Esophagus squamous epithelium (tissue), 5 donors: ENCODE measurements around the gene OR1F1. TPM values are rescaled to one million over a fixed set of nuclear protein-coding genes. Genes with fewer than 3 reads are reported as not detected.

Experiments used
- DNase-seq: peaks from one replicate; lab custom pipeline; 2025; lab: John Stamatoyannopoulos, UW
- H3K27ac ChIP-seq, 4 donors: fragments of 200-600 bp; sonication (generic); one replicate each; pipeline ENCODE4 v1.5.1; 2016 to 2019; ENCODE audit warnings: mild to moderate bottlenecking in 1 of 4
- H3K27me3 ChIP-seq, 4 donors: fragments of 200-600 bp; sonication (generic); 1 replicate in 3 of 4; 2 replicates in 1 of 4; pipeline versions ENCODE4 v1.5.1 to v1.6.0; 2017 to 2021; ENCODE audit warnings: antibody characterized with exemption in 1 of 4
- H3K36me3 ChIP-seq, 3 donors: fragments of 200-600 bp; sonication (generic); one replicate each; pipeline ENCODE4 v1.5.1; 2016 to 2019
- H3K4me1 ChIP-seq, 3 donors: fragments of 200-600 bp; sonication (generic); one replicate each; pipeline ENCODE4 v1.5.1; 2017 to 2019
- H3K4me3 ChIP-seq, 4 donors: fragments of 200-600 bp; sonication (generic); 1 replicate in 3 of 4; 2 replicates in 1 of 4; pipeline ENCODE4 v1.5.1; 2016 to 2019; ENCODE audit warnings: mild to moderate bottlenecking in 2 of 4, moderate library complexity in 1 of 4
- H3K9me3 ChIP-seq, 3 donors: fragments of 200-600 bp; sonication (generic); one replicate each; pipeline ENCODE4 v1.5.1; 2016 to 2019
- CTCF ChIP-seq, 6 experiments: fragments of 450-650 bp in 4 of 6; fragments of 200-600 bp in 2 of 6; sonication (generic) in 2 of 6; IDR thresholded peaks; one replicate each; pipeline ENCODE4 v1.5.1; 2016 to 2019; ENCODE audit warnings: antibody characterized with exemption in 6 of 6, mild to moderate bottlenecking in 4 of 6, moderate library complexity in 4 of 6
- POLR2A ChIP-seq, 4 donors: fragments of 450-650 bp; IDR thresholded peaks; one replicate each; pipeline ENCODE4 v1.6.1; 2017; ENCODE audit warnings: antibody characterized with exemption in 4 of 4, mild to moderate bottlenecking in 4 of 4, moderate library complexity in 3 of 4
- WGBS, 2 donors: methylation state at CpG; one replicate each; pipeline ENCODE4 v1.1.5; 2018; 5-methylcytosine and 5-hydroxymethylcytosine counted together
- intact Hi-C: fragments of 100-400 bp; cut with DNase I; formaldehyde crosslinking; loops from one replicate; pipeline ENCODE4 v1.15.0; 2022
- total RNA-seq, 4 donors: library from RNA; depleted of rRNA; stranded (reverse); fragments of >200 nt; gene quantifications; one replicate each; pipeline ENCODE4 v1.1.0, GENCODE V29; 2016
- donor health status: DM: yes; HTN: yes; CAD: no.

OR1F1 gene
- total RNA-seq, 4 donors from 2014 or later, result not detected

- 56 to 72% methylated on average over 5 to 9 of the region's 14 CpGs for WGBS, 2 donors
- H3K4me3 ChIP-seq, result no peak overlapping the region
Measured at GRCh38 chr16:3249451-3249850, 61.4 kb downstream of the OR1F1 start.

GRCh38 chr16:3252967-3253366 lies 65.0 kb downstream of the OR1F1 start:
- Histone ChIP-seq H3K4me3 (no peak overlapping the region), H3K4me1 (no peaks in the 10 kb centered on the region), H3K27ac (no peak overlapping the region), H3K36me3 (no peaks in the 10 kb centered on the region), H3K9me3 (no peaks in the 10 kb centered on the region), H3K27me3 (peaks cover 0 to 47% (median 0%) of the 10 kb centered on the region in 4 donors)
- TF ChIP-seq CTCF (IDR thresholded peaks at IDR 0.05), result no peak
- TF ChIP-seq POLR2A (IDR thresholded peaks at IDR 0.05), result no peak
- DNase-seq, result no peak
- intact Hi-C loops, result no loop called here
- 62 to 80% methylated on average over 3 to 4 of the region's 4 CpGs for WGBS, 2 donors

More at GRCh38 chr16:3249451-3249850, 61.4 kb downstream of the OR1F1 start:
- H3K36me3 ChIP-seq, result no peaks in the 10 kb centered on the region
- no peaks in the 10 kb centered on the region for H3K9me3 ChIP-seq
- H3K27me3 ChIP-seq, result peaks cover 0 to 27% (median 0%) of the 10 kb centered on the region in 4 donors
- no peak for TF ChIP-seq CTCF (IDR thresholded peaks at IDR 0.05)
- TF ChIP-seq POLR2A (IDR thresholded peaks at IDR 0.05), result no peak
- H3K4me1 ChIP-seq, result no peaks in the 10 kb centered on the region
- intact Hi-C loops, result no loop called here
- no peak for DNase-seq
- H3K27ac ChIP-seq, result no peak overlapping the region

DNA sequence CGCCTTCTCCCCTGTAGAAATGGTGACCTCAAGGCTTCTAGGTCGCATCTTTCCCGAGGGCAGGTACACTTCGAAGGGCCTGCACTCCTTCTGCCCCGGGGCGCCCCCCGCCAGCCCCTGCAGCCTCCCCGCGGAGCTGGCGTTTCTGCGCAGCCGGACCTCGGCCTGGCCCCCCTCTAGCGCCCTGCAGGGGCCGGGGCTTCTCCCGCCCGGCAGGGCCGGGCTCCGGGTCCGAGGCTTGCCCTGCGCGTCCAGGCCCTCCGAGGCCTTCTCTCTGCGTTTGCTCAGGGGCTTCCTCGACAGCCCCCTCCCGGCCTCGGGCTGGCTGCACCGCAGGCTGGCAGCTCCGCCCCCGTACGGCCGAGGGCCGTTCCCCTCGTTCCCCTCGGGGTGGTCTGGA lies 66.3 kb downstream of the OR1F1 start:
- Histone ChIP-seq H3K4me3 (no peak overlapping the region), H3K9me3 (no peaks in the 10 kb centered on the region), H3K27ac (no peak overlapping the region), H3K36me3 (no peaks in the 10 kb centered on the region), H3K27me3 (peaks cover 0 to 35% (median 0%) of the 10 kb centered on the region in 4 donors), H3K4me1 (no peaks in the 10 kb centered on the region)
- DNase-seq, result no peak
- no peak for TF ChIP-seq POLR2A (IDR thresholded peaks at IDR 0.05)
- TF ChIP-seq CTCF (IDR thresholded peaks at IDR 0.05), result no peak
- 73% methylated on average over 4 of the region's 35 CpGs; no CpG with 5 or more reads in 1 of the 2 donors for WGBS, 2 donors
- intact Hi-C loops, result no loop called here

Other genes starting within 250 kb of the OR1F1 start
- gene KREMEN2, start 223.9 kb upstream of the OR1F1 start, total RNA-seq, result 1 to 10 TPM in 2 of 4 donors, under 1 TPM in 1, not detected in 1; 0.19 to 3.9 (median 2.1) TPM
- gene PAQR4, start 218.9 kb upstream of the OR1F1 start, total RNA-seq, result 10 to 100 TPM in 1 of 4 donors, 1 to 10 TPM in 3; 2.9 to 18.8 (median 8.0) TPM
- gene PKMYT1, start 207.8 kb upstream of the OR1F1 start, total RNA-seq, result 10 to 100 TPM in 3 of 4 donors, 1 to 10 TPM in 1; 4.2 to 33.1 (median 13.0) TPM
- gene CLDN9, start 175.3 kb upstream of the OR1F1 start, total RNA-seq, result not detected
- not detected for gene CLDN6, start 170.0 kb upstream of the OR1F1 start, total RNA-seq
- gene TNFRSF12A, start 167.8 kb upstream of the OR1F1 start, total RNA-seq, result 10 to 100 TPM; 15.3 to 46.0 (median 28.6) TPM
- 10 to 100 TPM; 17.9 to 32.4 (median 18.4) TPM for gene HCFC1R1, start 164.3 kb upstream of the OR1F1 start, total RNA-seq
- gene THOC6, start 164.2 kb upstream of the OR1F1 start, total RNA-seq, result 10 to 100 TPM; 17.4 to 27.9 (median 25.8) TPM
- gene BICDL2, start 151.3 kb upstream of the OR1F1 start, total RNA-seq, result 100 to 1,000 TPM in 2 of 4 donors, 10 to 100 TPM in 2; 54.9 to 204 (median 96.4) TPM
- 1 to 10 TPM in 1 of 4 donors, under 1 TPM in 3; 0.19 to 1.4 (median 0.61) TPM for gene MMP25, start 141.6 kb upstream of the OR1F1 start, total RNA-seq
- gene IL32, start 122.6 kb upstream of the OR1F1 start, total RNA-seq, result 10 to 100 TPM in 3 of 4 donors, 1 to 10 TPM in 1; 4.6 to 31.7 (median 17.3) TPM
- gene ZSCAN10, start 88.9 kb upstream of the OR1F1 start, total RNA-seq, result not detected
- gene ZNF205, start 75.6 kb upstream of the OR1F1 start, total RNA-seq, result 10 to 100 TPM in 3 of 4 donors, 1 to 10 TPM in 1; 9.7 to 13.9 (median 11.9) TPM
- 10 to 100 TPM in 1 of 4 donors, 1 to 10 TPM in 3; 3.9 to 14.3 (median 6.4) TPM for gene ZNF213, start 53.2 kb upstream of the OR1F1 start, total RNA-seq
- gene ZNF200, start 47.0 kb downstream of the OR1F1 start, total RNA-seq, result 10 to 100 TPM in 1 of 4 donors, 1 to 10 TPM in 3; 4.3 to 10.1 (median 4.6) TPM
- gene MEFV, start 68.4 kb downstream of the OR1F1 start, total RNA-seq, result 1 to 10 TPM in 3 of 4 donors, under 1 TPM in 1; 0.38 to 2.8 (median 1.5) TPM
- 10 to 100 TPM; 15.7 to 40.1 (median 24.1) TPM for gene ZNF263, start 95.3 kb downstream of the OR1F1 start, total RNA-seq
- 1 to 10 TPM in 2 of 4 donors, under 1 TPM in 2; 0.38 to 4.0 (median 0.96) TPM for gene TIGD7, start 117.2 kb downstream of the OR1F1 start, total RNA-seq
- 10 to 100 TPM; 10.6 to 24.6 (median 18.1) TPM for gene ZNF75A, start 117.3 kb downstream of the OR1F1 start, total RNA-seq
- not detected for gene OR2C1, start 167.7 kb downstream of the OR1F1 start, total RNA-seq
- 10 to 100 TPM in 2 of 4 donors, 1 to 10 TPM in 2; 7.2 to 18.1 (median 11.3) TPM for gene ZSCAN32, start 212.8 kb downstream of the OR1F1 start, total RNA-seq
- gene ZNF174, start 213.0 kb downstream of the OR1F1 start, total RNA-seq, result 10 to 100 TPM in 1 of 4 donors, 1 to 10 TPM in 3; 5.8 to 13.0 (median 9.3) TPM